D721Med (cell line): ENCODE measurements around the gene NAA25.

Experiments used
- DNase-seq: peaks from one replicate; pipeline ENCODE4 v3.0.0; 2011; ENCODE audit warnings: low spot score; ENCODE audit not compliant: insufficient read length
- FAIRE-seq: peaks from 2 replicates; lab custom pipeline; 2011; peaks lifted over from hg19 to GRCh38; lab: Jason Lieb, UNC
- TF ChIP-seq, protein P1 (sequence below): IDR thresholded peaks from 2 replicates; pipeline ENCODE4 v1.5.1; 2012; ENCODE audit warnings: mild to moderate bottlenecking, control low read depth; ENCODE audit not compliant: insufficient read depth; ENCODE audit errors: missing control alignments

NAA25 gene

DNA sequence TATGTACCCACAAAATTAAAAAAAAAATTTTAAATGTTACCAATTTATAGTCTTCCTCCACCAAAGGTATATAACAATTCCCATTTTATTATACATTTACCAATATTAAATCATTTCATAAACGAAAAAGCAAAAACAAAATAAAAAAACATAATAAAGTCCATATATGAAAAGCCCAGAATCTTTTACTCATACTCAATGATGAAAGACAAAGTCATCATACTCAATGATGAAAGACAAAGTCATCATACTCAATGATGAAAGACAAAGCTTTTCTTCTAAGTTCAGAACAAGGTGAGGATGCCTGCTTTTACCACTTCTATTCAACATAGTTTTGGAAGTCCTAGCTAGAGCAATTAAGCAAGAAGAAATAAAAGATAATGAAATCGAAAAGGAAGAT, 123.8 kb downstream of the NAA25 start:
- DNase-seq (no peak), FAIRE-seq (peak; percentile 61)
- TF ChIP-seq, protein P1, sequence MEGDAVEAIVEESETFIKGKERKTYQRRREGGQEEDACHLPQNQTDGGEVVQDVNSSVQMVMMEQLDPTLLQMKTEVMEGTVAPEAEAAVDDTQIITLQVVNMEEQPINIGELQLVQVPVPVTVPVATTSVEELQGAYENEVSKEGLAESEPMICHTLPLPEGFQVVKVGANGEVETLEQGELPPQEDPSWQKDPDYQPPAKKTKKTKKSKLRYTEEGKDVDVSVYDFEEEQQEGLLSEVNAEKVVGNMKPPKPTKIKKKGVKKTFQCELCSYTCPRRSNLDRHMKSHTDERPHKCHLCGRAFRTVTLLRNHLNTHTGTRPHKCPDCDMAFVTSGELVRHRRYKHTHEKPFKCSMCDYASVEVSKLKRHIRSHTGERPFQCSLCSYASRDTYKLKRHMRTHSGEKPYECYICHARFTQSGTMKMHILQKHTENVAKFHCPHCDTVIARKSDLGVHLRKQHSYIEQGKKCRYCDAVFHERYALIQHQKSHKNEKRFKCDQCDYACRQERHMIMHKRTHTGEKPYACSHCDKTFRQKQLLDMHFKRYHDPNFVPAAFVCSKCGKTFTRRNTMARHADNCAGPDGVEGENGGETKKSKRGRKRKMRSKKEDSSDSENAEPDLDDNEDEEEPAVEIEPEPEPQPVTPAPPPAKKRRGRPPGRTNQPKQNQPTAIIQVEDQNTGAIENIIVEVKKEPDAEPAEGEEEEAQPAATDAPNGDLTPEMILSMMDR, result no peak

DNA sequence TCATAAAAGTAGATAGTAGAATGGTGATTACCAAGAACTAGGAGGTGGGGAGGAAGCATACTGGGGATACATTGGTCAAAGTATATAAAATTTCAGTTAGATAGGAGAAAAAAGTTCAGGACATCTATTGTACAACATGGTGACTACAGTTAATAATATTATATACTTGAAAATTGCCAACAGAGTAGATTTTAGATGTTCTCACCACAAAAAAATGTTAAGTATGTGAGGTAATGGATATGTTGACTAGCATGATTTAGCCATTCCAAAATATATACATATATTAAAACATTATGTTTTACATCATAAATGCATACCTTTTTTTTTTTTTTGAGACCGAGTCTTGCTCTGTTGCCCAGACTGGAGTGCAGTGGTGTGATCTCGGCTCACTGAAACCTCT, 126.6 kb downstream of the NAA25 start:
- no peak for FAIRE-seq
- TF ChIP-seq, protein P1, result no peak
- DNase-seq, result no peak

DNA sequence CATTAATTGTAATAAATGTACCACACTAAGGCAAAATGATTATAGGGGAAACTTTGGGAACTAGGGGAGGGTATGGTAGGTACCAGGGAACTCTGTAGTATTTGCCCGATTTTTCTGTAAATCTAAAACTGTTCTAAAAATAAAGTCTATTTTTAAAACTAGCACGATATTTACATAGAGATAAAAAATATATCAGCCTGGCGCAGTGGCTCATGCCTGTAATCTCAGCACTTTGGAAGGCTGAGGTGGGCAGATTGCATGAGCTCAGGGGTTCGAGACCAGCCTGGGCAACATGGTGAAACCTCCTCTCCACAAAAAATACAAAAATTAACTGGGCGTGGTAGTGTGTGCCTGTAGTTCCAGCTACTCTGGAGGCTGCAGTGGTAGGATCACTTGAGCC, 128.0 kb downstream of the NAA25 start:
- DNase-seq (no peak), FAIRE-seq (no peak)
- TF ChIP-seq, protein P1, result no peak

- TF ChIP-seq, protein P1, result no peak
- no peak for DNase-seq
- no peak for FAIRE-seq
These were observed 130.0 kb downstream of the NAA25 start for GRCh38 chr12:111978545-111978944.

GRCh38 chr12:111976860-111977259, 131.7 kb downstream of the NAA25 start:
- TF ChIP-seq, protein P1, result no peak
- FAIRE-seq, result no peak
- DNase-seq, result no peak
